Endothelial cell of umbilical vein (primary cell): ENCODE measurements around the gene TRAPPC12. TPM values are rescaled to one million over a fixed set of nuclear protein-coding genes. Genes with fewer than 3 reads are reported as not detected.

ENCODE experiments used
- BruUV-seq: library from RNA; stranded (reverse); fragments of 400-500 nt; replicated peaks from 2 replicates; lab custom pipeline; 2021; lab: Mats Ljungman, UMichigan
- CTCF ChIA-PET: fragments of 300-600, 350-600 bp; sonication (Branson Sonifier 250); formaldehyde crosslinking; loops from one replicate; lab custom pipeline; 2021; ENCODE audit warnings: antibody characterized with exemption, inconsistent platforms; lab: Charles Lee
- POLR2A ChIA-PET: fragments of 300-600, 350-600 bp; sonication (Branson Sonifier 250); formaldehyde crosslinking; loops from one replicate; lab custom pipeline; 2021; ENCODE audit warnings: antibody characterized with exemption, inconsistent platforms; lab: Charles Lee
- DNase-seq: peaks from one replicate; pipeline ENCODE4 v3.0.0-alpha.2; 2011; ENCODE audit warnings: low read depth, low spot score
- FAIRE-seq: peaks from 2 replicates; lab custom pipeline; 2011; peaks lifted over from hg19 to GRCh38; lab: Jason Lieb, UNC
- H2AFZ ChIP-seq: 2 replicates; pipeline ENCODE4 v1.6.0; 2012; ENCODE audit warnings: low read depth, low read length, control low read depth, inconsistent platforms
- H3K27ac ChIP-seq: 2 replicates; pipeline ENCODE4 v1.5.1; 2011; ENCODE audit warnings: low read depth, mild to moderate bottlenecking, control low read depth, low read length, moderate library complexity; ENCODE audit not compliant: insufficient read depth
- H3K27me3 ChIP-seq, 2 experiments: 2 replicates each; pipeline versions ENCODE4 v1.6.0 to v1.6.1; 2011; ENCODE audit warnings: low read length in 2 of 2, mixed read lengths in 1 of 2; ENCODE audit not compliant: control insufficient read depth in 2 of 2, insufficient read depth in 2 of 2
- H3K36me3 ChIP-seq, 2 experiments: 2 replicates in 1 of 2; 3 replicates in 1 of 2; pipeline ENCODE4 v1.5.1; 2011; ENCODE audit warnings: low read length in 2 of 2, mild to moderate bottlenecking in 1 of 2, moderate library complexity in 1 of 2; ENCODE audit not compliant: control insufficient read depth in 2 of 2, insufficient read depth in 2 of 2; ENCODE audit errors: extremely low read depth in 1 of 2
- H3K4me1 ChIP-seq: 3 replicates; pipeline ENCODE4 v1.5.1; 2011; ENCODE audit warnings: mild to moderate bottlenecking, low read length; ENCODE audit not compliant: control insufficient read depth, insufficient read depth; ENCODE audit errors: extremely low read depth
- H3K4me2 ChIP-seq: 2 replicates; pipeline ENCODE4 v1.6.1; 2011; ENCODE audit warnings: low read length, control low read depth, mixed read lengths; ENCODE audit not compliant: insufficient read depth
- H3K4me3 ChIP-seq, 3 experiments: fragments of 200-600 bp in 1 of 3; sonication (generic), shearing (Covaris generic) in 1 of 3; replicated peaks in 1 of 3; 2 replicates each; pipeline ENCODE4 v1.5.1; 2011 to 2016; ENCODE audit warnings: control low read depth in 3 of 3, low read length in 3 of 3, mild to moderate bottlenecking in 2 of 3, inconsistent platforms in 1 of 3, low read depth in 1 of 3, moderate library complexity in 1 of 3; ENCODE audit not compliant: insufficient read depth in 1 of 3
- H3K79me2 ChIP-seq: 2 replicates; pipeline ENCODE4 v1.6.0; 2012; ENCODE audit warnings: low read length, inconsistent platforms; ENCODE audit not compliant: control insufficient read depth, insufficient read depth
- H3K9ac ChIP-seq: replicated peaks from 2 replicates; pipeline ENCODE3; 2011; ENCODE audit warnings: low read length, control low read depth; ENCODE audit not compliant: insufficient read depth; ENCODE audit errors: extremely low read depth
- H3K9me1 ChIP-seq: replicated peaks from 3 replicates; pipeline ENCODE4 v1.6.0; 2011; ENCODE audit warnings: mild to moderate bottlenecking, low read length; ENCODE audit not compliant: control insufficient read depth, insufficient read depth; ENCODE audit errors: extremely low read depth
- H3K9me3 ChIP-seq: replicated peaks from 2 replicates; pipeline ENCODE4 v1.5.1; 2012; ENCODE audit warnings: low read length, inconsistent platforms; ENCODE audit not compliant: control insufficient read depth, insufficient read depth
- H4K20me1 ChIP-seq: replicated peaks from 2 replicates; pipeline ENCODE3; 2011; ENCODE audit warnings: mild to moderate bottlenecking, low read length; ENCODE audit not compliant: control insufficient read depth, insufficient read depth; ENCODE audit errors: extremely low read depth
- EZH2 ChIP-seq: IDR thresholded peaks from 2 replicates; pipeline ENCODE4 v1.6.1; 2012; ENCODE audit warnings: borderline replicate concordance, low read depth, mild to moderate bottlenecking, moderate library complexity, low read length, inconsistent platforms; ENCODE audit not compliant: severe bottlenecking
- FOS ChIP-seq: IDR thresholded peaks from 2 replicates; pipeline ENCODE4 v1.6.1; 2011; ENCODE audit warnings: mild to moderate bottlenecking, low read length, moderate library complexity, borderline replicate concordance; ENCODE audit not compliant: insufficient read depth
- GATA2 ChIP-seq: IDR thresholded peaks from 2 replicates; pipeline ENCODE4 v1.7.0; 2011; ENCODE audit warnings: low read depth, mild to moderate bottlenecking, moderate library complexity, mixed read lengths, low read length; ENCODE audit not compliant: insufficient read length, insufficient read depth
- JUN ChIP-seq: IDR thresholded peaks from 2 replicates; pipeline ENCODE4 v1.6.1; 2011; ENCODE audit warnings: borderline replicate concordance, low read depth; ENCODE audit not compliant: insufficient read length, insufficient read depth
- MYC ChIP-seq: IDR thresholded peaks from one replicate; pipeline ENCODE4 v1.6.1; 2011; ENCODE audit warnings: mild to moderate bottlenecking, low read depth, low read length
- POLR2A ChIP-seq: IDR thresholded peaks from 2 replicates; pipeline ENCODE4 v1.6.1; 2012; ENCODE audit warnings: low read depth, mild to moderate bottlenecking, control low read depth, low read length
- dilution Hi-C: fragments of 300-500 bp; cut with MboI; formaldehyde crosslinking; loops from one replicate; pipeline ENCODE4 v1.15.0; 2019; ENCODE audit warnings: low sequenced_read_pairs; ENCODE audit not compliant: extremely low pct_ligation_motif_present
- intact Hi-C: fragments of 100-400 bp; cut with micrococcal nuclease; formaldehyde crosslinking; loops from one replicate; pipeline ENCODE4 v1.10.0; 2022
- polyA plus RNA-seq, 4 experiments: library from polyadenylated mRNA; depleted of rRNA in 3 of 4; stranded (reverse) in 3 of 4; unstranded in 1 of 4; fragments of >200 nt; gene quantifications; 2 replicates each; pipeline versions ENCODE4 v1.2.1 to v1.2.3, GENCODE V29; 2011 to 2012; ENCODE audit warnings: missing spikeins in 1 of 4
- total RNA-seq: library from RNA; stranded (reverse); gene quantifications from 2 replicates; pipeline ENCODE4 v1.2.3, GENCODE V29; 2021
- TF ChIP-seq, protein P1 (sequence below), 2 donors: IDR thresholded peaks; 1 replicate in 1 of 2; 2 replicates in 1 of 2; pipeline ENCODE4 v1.5.1; 2011; ENCODE audit warnings: low read length in 2 of 2, mild to moderate bottlenecking in 2 of 2, moderate library complexity in 2 of 2, control low read depth in 1 of 2, inconsistent platforms in 1 of 2, low read depth in 1 of 2; ENCODE audit not compliant: insufficient read depth in 1 of 2; ENCODE audit errors: extremely low read depth in 1 of 2

TRAPPC12 gene
- total and polyA plus RNA-seq, 2 donors (not counting 3 experiments of a cell fraction or from before 2014, with no cell fraction given), result 47.5 to 81.5 TPM

DNA sequence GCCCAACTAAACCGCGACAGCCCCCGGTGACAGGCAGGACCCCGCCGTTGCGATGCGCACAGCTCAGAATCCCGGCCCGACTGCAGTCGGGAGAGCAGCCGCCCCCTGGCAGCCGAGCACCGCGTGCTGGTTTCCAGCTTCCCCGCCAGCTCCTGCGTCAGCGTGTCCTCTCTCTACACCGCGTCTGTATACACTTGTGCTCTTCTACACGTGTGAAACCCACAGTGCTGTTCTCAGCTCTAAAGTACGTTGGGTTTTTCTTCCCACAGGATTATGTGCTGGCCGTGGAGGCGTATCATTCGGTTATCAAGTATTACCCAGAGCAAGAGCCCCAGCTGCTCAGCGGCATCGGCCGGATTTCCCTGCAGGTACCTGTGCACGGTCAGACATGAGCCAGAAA lies 85.8 kb downstream of the TRAPPC12 start:
- Histone ChIP-seq H3K36me3 (peaks cover 0 to 24% of the 10 kb centered on the region in 2 experiments), H4K20me1 (no peaks in the 10 kb centered on the region), H3K9me1 (no peaks in the 10 kb centered on the region), H3K79me2 (no peaks in the 10 kb centered on the region), H3K27me3 (no peaks in the 10 kb centered on the region), H3K27ac (no peak overlapping the region), H3K4me3 (no peak overlapping the region), H2AFZ (no peak overlapping the region), H3K9ac (no peak overlapping the region), H3K9me3 (no peaks in the 10 kb centered on the region), H3K4me2 (no peak overlapping the region), H3K4me1 (no peaks in the 10 kb centered on the region)
- TF ChIP-seq POLR2A (no peak), GATA2 (no peak), EZH2 (no peak), FOS (no peak), JUN (no peak), MYC (no peak)
- TF ChIP-seq, protein P1, sequence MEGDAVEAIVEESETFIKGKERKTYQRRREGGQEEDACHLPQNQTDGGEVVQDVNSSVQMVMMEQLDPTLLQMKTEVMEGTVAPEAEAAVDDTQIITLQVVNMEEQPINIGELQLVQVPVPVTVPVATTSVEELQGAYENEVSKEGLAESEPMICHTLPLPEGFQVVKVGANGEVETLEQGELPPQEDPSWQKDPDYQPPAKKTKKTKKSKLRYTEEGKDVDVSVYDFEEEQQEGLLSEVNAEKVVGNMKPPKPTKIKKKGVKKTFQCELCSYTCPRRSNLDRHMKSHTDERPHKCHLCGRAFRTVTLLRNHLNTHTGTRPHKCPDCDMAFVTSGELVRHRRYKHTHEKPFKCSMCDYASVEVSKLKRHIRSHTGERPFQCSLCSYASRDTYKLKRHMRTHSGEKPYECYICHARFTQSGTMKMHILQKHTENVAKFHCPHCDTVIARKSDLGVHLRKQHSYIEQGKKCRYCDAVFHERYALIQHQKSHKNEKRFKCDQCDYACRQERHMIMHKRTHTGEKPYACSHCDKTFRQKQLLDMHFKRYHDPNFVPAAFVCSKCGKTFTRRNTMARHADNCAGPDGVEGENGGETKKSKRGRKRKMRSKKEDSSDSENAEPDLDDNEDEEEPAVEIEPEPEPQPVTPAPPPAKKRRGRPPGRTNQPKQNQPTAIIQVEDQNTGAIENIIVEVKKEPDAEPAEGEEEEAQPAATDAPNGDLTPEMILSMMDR (IDR thresholded peaks at IDR 0.05; ENCODE audit: extremely low read depth in 1 of 2, insufficient read depth in 1 of 2, low read depth in 1 of 2, low read length in 2 of 2), result no peak
- ChIA-PET CTCF (interaction anchor here (1.2 to 1.6 kb wide), 2 partner anchors 13 to 22 kb away, joined by 3 read pairs; no protein-coding TSS in a partner anchor), POLR2A (no interaction called here)
- dilution Hi-C loops (no loop called here), intact Hi-C loops (no loop called here)
- no TSS peak for BruUV-seq
- FAIRE-seq (no peak), DNase-seq (no peak)
